COR-L47 (cell line): ENCODE results near the gene SMYD3.
"Not testable (repeated sequence)": the region's sequence is repeated elsewhere in the genome, so short reads cannot be mapped to it uniquely, and the experiment has no call there.

Experiments used
- DNase-seq: peaks from one replicate; lab custom pipeline; 2025; lab: John Stamatoyannopoulos, UW

The SMYD3 gene

DNA sequence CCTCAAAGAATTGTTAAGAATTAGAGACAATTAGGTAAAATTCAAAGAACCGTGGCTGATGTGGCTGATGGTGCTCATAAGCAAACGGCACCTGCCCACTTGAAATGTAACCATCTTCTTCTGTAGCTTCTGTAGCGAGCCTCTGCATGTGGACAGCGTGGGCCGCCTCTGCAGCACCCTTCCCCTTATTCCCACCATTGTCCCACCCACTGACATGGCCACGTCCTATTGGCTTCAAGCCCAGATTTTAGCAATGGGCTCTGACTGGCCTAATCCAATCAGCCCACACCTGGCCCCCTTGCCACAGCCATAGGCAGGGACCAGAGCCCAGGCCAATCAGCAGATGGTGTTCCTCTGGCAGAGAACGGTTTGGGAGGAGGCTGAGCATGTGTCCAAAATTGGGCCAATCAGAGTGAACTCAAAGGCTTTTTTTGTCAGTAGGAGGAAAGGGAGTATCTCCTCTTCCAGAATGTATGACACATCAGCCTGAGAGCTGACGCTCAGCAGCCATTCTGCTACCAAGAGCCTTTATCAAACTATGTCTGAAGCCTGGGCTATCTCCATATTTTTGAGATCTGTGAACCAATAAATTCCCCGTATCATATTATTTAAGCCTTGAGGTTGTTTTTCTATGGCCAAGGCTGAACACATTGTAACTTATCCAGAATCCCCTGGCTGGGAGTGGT lies 518.5 kb downstream of the SMYD3 start:
- no peak for DNase-seq

GRCh38 chr1:245987997-245988392 lies 519.1 kb downstream of the SMYD3 start:
- DNase-seq: no peak

GRCh38 chr1:245987577-245987976 lies 519.5 kb downstream of the SMYD3 start:
- DNase-seq: no peak

- no peak for DNase-seq
These were observed 519.9 kb downstream of the SMYD3 start for GRCh38 chr1:245987219-245987545.

- DNase-seq: no peak
These were observed 520.5 kb downstream of the SMYD3 start for GRCh38 chr1:245986404-245987218.

DNA sequence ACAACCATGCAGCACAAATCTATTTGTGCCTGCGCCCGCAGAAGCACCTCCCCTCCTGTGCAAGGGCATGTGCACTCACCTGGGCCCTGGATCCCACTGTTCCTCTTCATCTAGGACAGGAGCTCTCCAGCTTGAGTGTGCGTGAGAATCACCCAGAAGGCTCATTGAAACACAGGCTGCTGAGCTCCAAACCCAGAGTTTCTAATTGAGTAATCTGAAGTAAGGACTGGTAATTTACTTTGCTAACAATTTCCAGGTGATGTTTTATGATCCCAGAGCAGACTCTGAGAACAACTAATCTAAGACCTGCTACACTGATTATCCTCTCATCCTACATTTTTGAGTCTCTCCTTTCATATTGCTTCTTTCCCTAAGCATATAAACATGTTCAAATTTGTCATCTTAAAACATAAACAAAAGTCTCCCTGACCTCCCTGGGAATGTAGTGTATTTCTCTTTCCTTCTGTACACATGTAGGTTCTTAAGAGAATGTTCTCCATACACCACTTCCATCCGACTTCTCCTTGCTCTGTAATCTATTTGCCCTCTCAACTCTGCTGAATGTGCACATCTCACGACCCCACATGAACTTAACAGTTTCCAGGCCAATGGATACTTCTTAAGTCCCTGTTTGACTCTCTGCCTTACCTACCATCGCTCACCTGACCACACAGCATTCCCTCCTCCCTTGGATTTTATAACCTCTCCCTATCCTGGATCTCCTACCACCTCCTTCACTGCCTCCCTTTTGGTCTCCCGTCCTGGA lies 522.5 kb downstream of the SMYD3 start:
- DNase-seq: no peak

DNA sequence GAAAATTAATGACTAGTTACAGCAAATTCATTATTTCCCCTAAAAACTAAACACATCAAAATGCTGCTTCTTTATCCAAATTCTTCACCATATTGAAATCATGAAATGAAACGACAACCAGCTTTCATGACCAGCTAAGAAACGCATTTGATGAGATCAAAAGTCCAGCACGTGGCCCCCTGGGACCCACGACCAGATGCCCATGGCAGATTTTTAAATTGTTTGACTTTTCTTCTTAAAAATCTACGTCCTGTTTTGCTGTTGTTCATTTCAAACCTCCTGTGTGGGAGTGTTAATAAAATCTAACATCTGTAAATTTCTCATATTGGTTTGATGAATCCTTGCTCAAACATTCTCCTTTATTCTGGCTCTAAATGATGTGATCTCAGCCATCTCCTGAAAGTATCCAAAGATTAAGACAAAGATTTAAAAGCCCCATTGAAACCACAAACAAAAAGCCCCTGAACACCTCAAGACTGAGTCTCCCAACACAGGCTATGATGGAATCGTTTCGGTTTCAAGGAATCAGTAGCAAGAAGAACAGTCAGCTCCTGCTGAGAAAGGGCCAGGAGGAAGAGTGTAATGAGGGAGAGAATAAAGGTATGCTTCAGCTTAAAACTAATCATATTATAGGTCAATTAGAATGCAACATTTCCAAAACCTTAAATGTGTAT lies 523.6 kb downstream of the SMYD3 start:
- DNase-seq: no peak

- DNase-seq: no peak
These were observed 527.5 kb downstream of the SMYD3 start for GRCh38 chr1:245979589-245979988.

DNA sequence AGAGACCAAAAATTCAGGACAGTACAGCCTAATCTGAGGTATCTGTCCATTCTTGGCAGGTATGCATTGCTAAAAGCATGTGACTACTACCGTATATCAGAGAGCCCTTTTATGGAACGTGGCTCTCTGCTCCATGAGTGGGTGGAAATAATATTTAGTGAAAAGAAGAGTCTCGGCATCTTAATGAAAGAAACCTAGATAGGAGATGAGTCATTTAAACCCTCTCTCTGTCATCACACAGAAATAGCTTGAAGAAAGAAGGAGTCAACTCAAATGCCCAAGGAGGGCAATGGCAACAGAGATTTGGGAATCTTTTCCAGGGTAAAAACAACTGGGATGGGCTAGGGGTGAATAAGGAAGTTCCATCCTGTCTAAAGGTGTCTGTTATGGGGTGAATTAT lies 528.2 kb downstream of the SMYD3 start:
- DNase-seq: no peak

DNA sequence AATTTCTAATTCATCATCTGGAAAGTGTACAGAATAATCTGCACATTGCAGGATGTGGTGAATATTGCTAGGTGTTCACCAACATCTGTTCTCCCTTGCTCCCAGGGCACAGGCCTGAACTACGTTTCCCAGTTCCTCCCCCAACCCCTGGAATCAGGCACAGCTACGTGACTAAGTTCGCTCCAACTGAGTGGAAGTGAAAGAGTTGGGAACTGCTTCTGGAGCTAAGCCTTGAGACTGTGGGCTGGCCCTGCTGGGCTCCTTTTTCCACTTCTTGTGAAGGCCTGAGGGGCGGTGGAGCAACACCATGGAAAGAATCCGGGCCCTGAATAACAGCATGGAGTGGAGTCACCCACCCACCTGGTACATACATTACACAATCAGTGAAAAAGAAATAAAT lies 534.6 kb downstream of the SMYD3 start:
- DNase-seq: no peak

DNA sequence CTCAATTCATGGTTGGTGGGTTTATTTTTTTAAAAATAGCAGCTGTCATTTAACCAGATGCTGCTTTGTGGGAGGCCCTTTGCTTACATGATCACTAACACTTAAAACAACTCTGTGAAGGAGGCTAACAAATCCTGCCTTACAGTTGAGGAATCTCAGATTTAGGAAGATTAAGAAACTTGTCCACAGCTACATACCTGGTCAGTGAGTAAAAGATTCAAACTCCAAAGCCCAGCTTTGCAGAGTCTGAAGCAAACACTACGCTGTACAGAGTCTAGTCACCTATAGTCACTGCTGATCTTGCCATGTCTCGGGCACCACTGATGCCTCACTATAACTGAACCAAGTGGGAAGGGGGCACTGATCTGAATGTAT lies 535.4 kb downstream of the SMYD3 start:
- no peak for DNase-seq

- DNase-seq: not testable (repeated sequence)
These were observed 535.9 kb downstream of the SMYD3 start for GRCh38 chr1:245971076-245971710.

DNA sequence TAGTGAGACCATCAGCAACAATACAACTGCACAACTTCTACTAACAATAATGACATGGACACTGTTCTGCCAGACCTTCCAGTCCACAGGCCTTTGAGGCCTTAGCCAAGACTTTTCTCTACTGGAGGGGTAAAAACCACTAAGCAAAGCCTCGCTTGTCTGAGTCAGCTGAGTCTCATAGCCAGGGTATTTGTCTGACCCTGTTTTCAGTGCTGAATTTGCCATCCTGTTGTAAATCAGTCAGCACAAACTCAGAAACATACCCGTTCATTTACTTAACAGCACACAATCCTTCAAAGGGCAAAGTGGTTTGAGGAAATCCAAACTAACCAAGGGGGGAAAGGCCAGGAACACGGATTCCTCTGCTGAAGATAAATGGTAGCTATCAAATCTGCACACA lies 537.8 kb downstream of the SMYD3 start:
- DNase-seq: no peak

DNA sequence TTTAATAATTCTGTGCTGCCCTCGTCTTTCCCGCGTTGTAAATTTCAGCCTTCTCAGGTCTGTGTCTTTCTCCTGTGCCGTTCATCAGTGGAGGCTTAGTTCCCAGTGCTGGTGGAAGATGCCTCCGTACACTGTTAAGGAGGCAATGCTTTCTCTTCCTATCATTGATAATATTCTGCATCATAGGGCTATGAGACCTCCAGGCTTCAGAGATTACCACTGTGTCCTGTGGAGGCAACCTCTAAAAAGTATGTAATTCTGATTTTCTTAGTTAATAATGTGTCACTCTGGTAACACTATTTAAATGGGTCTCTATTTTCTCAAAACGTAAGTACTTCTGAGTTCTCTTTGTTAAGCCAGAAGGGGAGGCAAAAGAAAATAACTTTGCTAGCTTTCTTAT lies 538.3 kb downstream of the SMYD3 start:
- no peak for DNase-seq

DNA sequence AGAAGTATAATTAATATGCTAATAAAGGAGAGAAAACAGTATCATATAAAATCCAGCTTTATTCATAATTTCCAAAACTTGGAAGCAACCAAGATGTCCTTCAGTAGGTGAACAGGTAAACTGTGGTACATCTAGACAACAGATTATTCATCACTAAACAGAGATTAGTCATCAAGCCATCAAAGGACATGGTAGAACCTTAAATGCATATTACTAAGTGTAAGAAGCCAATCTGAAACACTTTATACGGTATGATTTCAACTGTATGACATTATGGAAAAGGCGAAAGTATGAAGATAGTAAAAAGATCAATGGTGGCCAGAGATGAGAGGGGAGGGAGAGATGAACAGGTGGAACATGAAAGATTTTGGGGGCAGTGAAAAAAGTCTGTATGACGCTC lies 541.7 kb downstream of the SMYD3 start:
- DNase-seq: no peak

DNA sequence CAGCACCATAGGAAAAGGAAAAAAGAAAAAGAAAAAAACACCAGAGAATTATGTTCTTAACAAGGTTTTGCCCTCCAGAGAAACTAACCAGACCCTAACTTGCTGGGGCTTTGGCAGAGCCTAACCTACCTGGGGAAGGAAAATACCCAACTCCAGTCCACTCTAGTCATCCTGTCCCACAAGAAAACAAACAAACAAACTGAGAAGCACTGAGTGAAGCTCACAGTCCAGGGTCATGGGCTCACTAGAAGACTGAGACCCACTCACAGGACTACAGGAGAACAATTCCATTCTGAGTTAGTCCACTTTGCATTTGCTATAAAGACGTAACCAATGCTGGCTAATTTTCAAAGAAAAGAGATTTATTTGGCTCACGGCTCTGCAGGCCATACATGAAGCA lies 543.4 kb downstream of the SMYD3 start:
- no peak for DNase-seq

GRCh38 chr1:245962453-245962852 lies 544.6 kb downstream of the SMYD3 start:
- no peak for DNase-seq

GRCh38 chr1:245961137-245961540 lies 545.9 kb downstream of the SMYD3 start:
- no peak for DNase-seq

- DNase-seq: no peak
These were observed 546.9 kb downstream of the SMYD3 start for GRCh38 chr1:245960171-245960570.

DNA sequence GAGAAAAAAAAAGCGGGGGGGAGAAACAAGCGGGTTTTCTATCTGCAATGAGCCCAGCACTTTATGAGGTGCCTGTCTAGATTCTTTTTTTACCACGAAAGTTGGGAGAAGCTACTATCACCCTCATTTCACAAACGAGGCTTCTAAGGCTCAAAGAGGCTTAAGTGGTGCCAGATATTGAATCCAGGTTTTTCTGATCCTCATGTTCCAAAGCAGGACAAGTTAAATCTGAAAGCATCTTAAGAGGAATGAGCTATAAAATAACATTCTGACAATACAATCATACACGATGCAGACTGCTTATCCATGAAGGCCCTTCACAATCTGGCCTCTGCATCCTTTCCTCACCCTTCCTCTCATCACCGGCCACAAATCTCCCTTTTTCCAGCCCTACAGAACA lies 549.1 kb downstream of the SMYD3 start:
- no peak for DNase-seq

DNA sequence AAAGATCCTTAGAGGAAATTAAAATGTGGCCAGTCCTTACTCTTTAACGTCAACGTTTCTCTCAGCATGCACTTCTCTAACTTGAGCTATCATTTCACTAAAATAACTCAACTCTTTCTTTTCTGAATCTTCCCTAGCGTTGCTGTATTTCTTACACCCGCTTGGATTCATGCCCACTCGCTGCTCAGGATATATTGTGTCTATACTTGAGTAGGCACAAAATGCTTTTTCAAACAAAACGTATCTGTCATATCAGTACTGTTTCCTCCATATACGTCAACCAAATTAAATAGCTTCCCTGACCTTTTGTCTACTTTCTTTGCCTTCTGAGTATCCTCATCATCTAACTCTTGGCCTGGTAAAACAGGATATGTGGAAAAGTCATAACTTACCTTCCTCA lies 549.7 kb downstream of the SMYD3 start:
- DNase-seq: no peak

- no peak for DNase-seq
These were observed 550.9 kb downstream of the SMYD3 start for GRCh38 chr1:245956225-245956624.
